H1 (cell line): ENCODE measurements around the gene NCEH1. TPM values are rescaled to one million over a fixed set of nuclear protein-coding genes. Genes with fewer than 3 reads are reported as not detected.

Source experiments
- ATF2 ChIP-seq: IDR thresholded peaks from 2 replicates; pipeline ENCODE4 v1.6.1; 2012; ENCODE audit warnings: low read length, inconsistent platforms
- ATF3 ChIP-seq: IDR thresholded peaks from 2 replicates; pipeline ENCODE4 v1.6.1; 2011; ENCODE audit warnings: low read depth, mild to moderate bottlenecking, low read length; ENCODE audit not compliant: insufficient read depth
- CBX8 ChIP-seq: fragments of 300-800, 300-1000 bp; sonication (generic); IDR thresholded peaks from 2 replicates; pipeline ENCODE4 v1.7.1; 2016; ENCODE audit warnings: low read depth, low read length, borderline replicate concordance
- CTCF ChIP-seq, 3 experiments: IDR thresholded peaks; 1 replicate in 2 of 3; 2 replicates in 1 of 3; pipeline versions ENCODE4 v1.5.1 to v1.6.1; 2011; ENCODE audit warnings: low read length in 3 of 3, mild to moderate bottlenecking in 3 of 3, inconsistent platforms in 2 of 3, low read depth in 1 of 3, moderate library complexity in 1 of 3; ENCODE audit not compliant: insufficient read depth in 1 of 3; ENCODE audit errors: control extremely low read depth in 1 of 3
- E2F6 ChIP-seq: IDR thresholded peaks from 2 replicates; pipeline ENCODE4 v1.6.1; 2012; ENCODE audit warnings: inconsistent platforms
- EGR1 ChIP-seq: IDR thresholded peaks from 2 replicates; pipeline ENCODE4 v1.6.1; 2011; ENCODE audit warnings: low read depth, low read length, borderline replicate concordance
- JUN ChIP-seq: IDR thresholded peaks from 2 replicates; pipeline ENCODE4 v1.6.1; 2011; ENCODE audit warnings: low read depth, mild to moderate bottlenecking, improper control_type of control experiment, low read length
- KDM1A ChIP-seq: fragments of 200-600, 300-600 bp; sonication (generic); IDR thresholded peaks from 2 replicates; pipeline ENCODE4 v1.7.1; 2016; ENCODE audit warnings: mild to moderate bottlenecking, low read length, borderline replicate concordance
- KDM4A ChIP-seq: IDR thresholded peaks from one replicate; pipeline ENCODE4 v1.7.1; 2012; ENCODE audit warnings: low read depth, mild to moderate bottlenecking, moderate library complexity, low read length, inconsistent platforms; ENCODE audit not compliant: severe bottlenecking
- KDM5A ChIP-seq: fragments of 200-600 bp; IDR thresholded peaks from 2 replicates; pipeline ENCODE4 v1.7.1; 2012; ENCODE audit warnings: mild to moderate bottlenecking, low read length, inconsistent platforms, mixed read lengths
- MAFK ChIP-seq: IDR thresholded peaks from 2 replicates; pipeline ENCODE4 v1.6.1; 2012; ENCODE audit warnings: low read depth, mild to moderate bottlenecking, improper control_type of control experiment, low read length
- MAX ChIP-seq: IDR thresholded peaks from 2 replicates; pipeline ENCODE4 v1.6.1; 2012; ENCODE audit warnings: inconsistent platforms
- PHF8 ChIP-seq: fragments of 200-600 bp; sonication (generic); conservative IDR thresholded peaks from 2 replicates; pipeline ENCODE4 v1.7.1; 2012; ENCODE audit warnings: low read depth, mild to moderate bottlenecking, inconsistent platforms, low read length, moderate library complexity
- POLR2A ChIP-seq, 2 experiments: IDR thresholded peaks; 1 replicate in 1 of 2; 2 replicates in 1 of 2; pipeline ENCODE4 v1.6.1; 2011; ENCODE audit warnings: low read depth in 2 of 2, low read length in 2 of 2, mild to moderate bottlenecking in 2 of 2; ENCODE audit errors: control extremely low read depth in 1 of 2
- POLR2AphosphoS5 ChIP-seq: IDR thresholded peaks from 2 replicates; pipeline ENCODE4 v1.6.1; 2011; ENCODE audit warnings: low read depth, low read length
- SIN3A ChIP-seq, 2 experiments: IDR thresholded peaks in 1 of 2; conservative IDR thresholded peaks in 1 of 2; 2 replicates each; pipeline ENCODE4 v1.6.1; 2011 to 2012; ENCODE audit warnings: low read length in 2 of 2, improper control_type of control experiment in 1 of 2, low read depth in 1 of 2, mild to moderate bottlenecking in 1 of 2
- SP2 ChIP-seq: IDR thresholded peaks from 2 replicates; pipeline ENCODE4 v1.6.1; 2012; ENCODE audit warnings: mild to moderate bottlenecking, low read length, inconsistent platforms
- TEAD4 ChIP-seq: IDR thresholded peaks from 2 replicates; pipeline ENCODE4 v1.6.1; 2012; ENCODE audit warnings: low read depth, low read length, inconsistent platforms, mixed read lengths
- YY1 ChIP-seq: IDR thresholded peaks from 2 replicates; pipeline ENCODE4 v1.6.1; 2011; ENCODE audit warnings: low read depth, mild to moderate bottlenecking, low read length
- ZNF274 ChIP-seq: IDR thresholded peaks from 2 replicates; pipeline ENCODE4 v1.7.0; 2012; ENCODE audit warnings: low read length, borderline replicate concordance; ENCODE audit errors: extremely low read depth
- polyA plus RNA-seq, 7 experiments: library from polyadenylated mRNA; depleted of rRNA in 3 of 7; stranded (reverse) in 5 of 7; unstranded in 2 of 7; fragments of >200 nt in 5 of 7; fragments of 200-250 nt in 2 of 7; gene quantifications; 1 replicate in 5 of 7; 2 replicates in 1 of 7; 4 replicates in 1 of 7; pipeline versions ENCODE4 v1.2.1 to v1.2.3, GENCODE V29; 2011 to 2013; ENCODE audit warnings: missing spikeins in 2 of 7, mixed read lengths in 2 of 7
- total RNA-seq: library from RNA; stranded (reverse); fragmentation: NEBNext Ultra II Directional; extraction: Animal tissue kit (Norgen Biotek cat#: 25700); gene quantifications from 2 replicates; pipeline ENCODE4 v1.2.1, GENCODE V29; 2021

NCEH1 gene
- total and polyA plus RNA-seq, 2 of the 8 experiments (the other 6 are each of a cell fraction or from before 2014, with no cell fraction given), result 2.2 to 6.4 TPM

GRCh38 chr3:172673210-172673679, 37.6 kb downstream of the NCEH1 start (continued):
- TF ChIP-seq PHF8 (no peak), MAFK (no peak), SP2 (no peak), ZNF274 (no peak), POLR2AphosphoS5 (no peak), YY1 (no peak), CBX8 (no peak), MAX (no peak), E2F6 (no peak), SIN3A (conservative IDR thresholded peaks at IDR 0.05 in 1 of 2, IDR thresholded peaks at IDR 0.05 in 1 of 2; ENCODE audit: low read depth in 1 of 2, low read length in 2 of 2) (no peak), POLR2A (IDR thresholded peaks at IDR 0.05; ENCODE audit: control extremely low read depth in 1 of 2, low read depth in 2 of 2, low read length in 2 of 2) (no peak), TEAD4 (no peak), KDM1A (peak; percentile 93), KDM5A (no peak), CTCF (IDR thresholded peaks at IDR 0.05; ENCODE audit: control extremely low read depth in 1 of 3, insufficient read depth in 1 of 3, low read depth in 1 of 3, low read length in 3 of 3) (peak; percentile 33 to 76 (median 72)), KDM4A (no peak), JUN (no peak), ATF3 (no peak), ATF2 (no peak), EGR1 (no peak)
